Breast epithelium (tissue), 3 donors: ENCODE data around the gene KCNH1.
"Not testable (repeated sequence)": the region's sequence is repeated elsewhere in the genome, so short reads cannot be mapped to it uniquely, and the experiment has no call there.

ENCODE experiments used
- POLR2A ChIP-seq: fragments of 450-650 bp; IDR thresholded peaks from one replicate; pipeline ENCODE4 v1.6.1; 2016; ENCODE audit warnings: antibody characterized with exemption, mild to moderate bottlenecking, moderate library complexity
- POLR2AphosphoS5 ChIP-seq, 3 donors: sonication (generic); formaldehyde crosslinking; IDR thresholded peaks; one replicate each; pipeline ENCODE4 v1.6.1; 2017; ENCODE audit warnings: antibody characterized with exemption in 3 of 3
- TF ChIP-seq, protein P1 (sequence below), 3 donors: fragments of 450-650 bp; IDR thresholded peaks; one replicate each; pipeline ENCODE4 v1.5.1; 2016 to 2017; ENCODE audit warnings: antibody characterized with exemption in 3 of 3, mild to moderate bottlenecking in 3 of 3, moderate library complexity in 3 of 3

GRCh38 chr1:211011128-211011527 is 122.8 kb downstream of the KCNH1 start:
- TF ChIP-seq POLR2A; POLR2AphosphoS5 (IDR thresholded peaks at IDR 0.05): not testable (repeated sequence)
- TF ChIP-seq, protein P1, sequence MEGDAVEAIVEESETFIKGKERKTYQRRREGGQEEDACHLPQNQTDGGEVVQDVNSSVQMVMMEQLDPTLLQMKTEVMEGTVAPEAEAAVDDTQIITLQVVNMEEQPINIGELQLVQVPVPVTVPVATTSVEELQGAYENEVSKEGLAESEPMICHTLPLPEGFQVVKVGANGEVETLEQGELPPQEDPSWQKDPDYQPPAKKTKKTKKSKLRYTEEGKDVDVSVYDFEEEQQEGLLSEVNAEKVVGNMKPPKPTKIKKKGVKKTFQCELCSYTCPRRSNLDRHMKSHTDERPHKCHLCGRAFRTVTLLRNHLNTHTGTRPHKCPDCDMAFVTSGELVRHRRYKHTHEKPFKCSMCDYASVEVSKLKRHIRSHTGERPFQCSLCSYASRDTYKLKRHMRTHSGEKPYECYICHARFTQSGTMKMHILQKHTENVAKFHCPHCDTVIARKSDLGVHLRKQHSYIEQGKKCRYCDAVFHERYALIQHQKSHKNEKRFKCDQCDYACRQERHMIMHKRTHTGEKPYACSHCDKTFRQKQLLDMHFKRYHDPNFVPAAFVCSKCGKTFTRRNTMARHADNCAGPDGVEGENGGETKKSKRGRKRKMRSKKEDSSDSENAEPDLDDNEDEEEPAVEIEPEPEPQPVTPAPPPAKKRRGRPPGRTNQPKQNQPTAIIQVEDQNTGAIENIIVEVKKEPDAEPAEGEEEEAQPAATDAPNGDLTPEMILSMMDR (IDR thresholded peaks at IDR 0.05): not testable (repeated sequence)
